NT2/D1 (cell line): ENCODE measurements around the gene KLHL29.

Source experiments
- DNase-seq: peaks from one replicate; pipeline ENCODE4 v3.0.0-alpha.2; 2011; ENCODE audit warnings: low read depth, low spot score
- H3K27me3 ChIP-seq: 2 replicates; pipeline ENCODE4 v1.6.0; 2011; ENCODE audit warnings: mild to moderate bottlenecking; ENCODE audit not compliant: insufficient read length, insufficient read depth
- H3K36me3 ChIP-seq: 2 replicates; pipeline ENCODE4 v1.6.1; 2011; ENCODE audit warnings: mild to moderate bottlenecking, low read length, mixed read lengths; ENCODE audit not compliant: insufficient read depth, insufficient read length
- H3K4me1 ChIP-seq: 2 replicates; pipeline ENCODE4 v1.5.1; 2011; ENCODE audit not compliant: insufficient read depth, insufficient read length
- H3K4me3 ChIP-seq: 2 replicates; pipeline ENCODE4 v1.5.1; 2011; ENCODE audit warnings: low read depth; ENCODE audit not compliant: insufficient read length
- H3K9ac ChIP-seq: 2 replicates; pipeline ENCODE4 v1.6.0; 2011; ENCODE audit warnings: low read depth; ENCODE audit not compliant: insufficient read length
- H3K9me3 ChIP-seq: 2 replicates; pipeline ENCODE4 v1.5.1; 2011; ENCODE audit warnings: mild to moderate bottlenecking, low read length; ENCODE audit not compliant: insufficient read depth
- SUZ12 ChIP-seq: IDR thresholded peaks from 2 replicates; pipeline ENCODE4 v1.6.1; 2011; ENCODE audit not compliant: insufficient read length, insufficient read depth; ENCODE audit errors: extremely low read depth
- YY1 ChIP-seq: IDR thresholded peaks from 2 replicates; pipeline ENCODE4 v1.6.1; 2011; ENCODE audit not compliant: insufficient read length, insufficient read depth
- ZNF274 ChIP-seq: IDR thresholded peaks from 2 replicates; pipeline ENCODE4 v1.6.1; 2011; ENCODE audit warnings: mild to moderate bottlenecking, low read depth, low read length

KLHL29 gene

DNA sequence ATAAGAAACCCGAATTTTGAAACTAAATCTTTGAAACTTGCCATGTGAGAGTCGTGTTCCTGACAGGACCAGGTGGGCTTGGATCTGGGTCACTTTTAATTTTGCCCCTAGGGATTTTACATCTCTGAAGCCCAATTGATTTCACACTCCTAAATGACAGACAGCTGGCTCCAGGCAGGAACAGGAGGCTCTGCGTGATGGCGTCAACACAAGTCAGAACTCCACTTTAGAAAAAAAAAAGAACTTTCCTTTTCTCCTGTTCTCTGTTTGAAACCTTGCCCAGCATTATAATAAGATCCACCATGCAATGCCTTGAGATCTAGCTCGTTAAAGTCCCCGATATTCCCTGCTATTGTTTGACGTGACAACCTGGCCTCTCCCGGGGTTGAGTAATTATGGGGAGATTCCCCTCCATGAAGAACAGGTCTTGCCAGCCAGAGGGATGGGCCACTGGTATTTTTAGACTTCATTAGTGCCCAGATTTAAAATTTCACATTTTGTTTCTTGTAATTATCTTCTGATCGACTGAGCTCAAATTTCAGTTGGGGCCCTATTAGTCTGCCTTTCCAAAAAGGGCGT lies 260.3 kb downstream of the KLHL29 start:
- Histone ChIP-seq H3K9me3 (no peaks in the 10 kb centered on the region; the same call in 1 of the 2 replicates), H3K4me1 (no peaks in the 10 kb centered on the region), H3K9ac (no peak overlapping the region), H3K36me3 (no peaks in the 10 kb centered on the region), H3K4me3 (no peak overlapping the region), H3K27me3 (no peaks in the 10 kb centered on the region)
- no peak for DNase-seq
- TF ChIP-seq SUZ12: no peak
- no peak for TF ChIP-seq ZNF274
- no peak for TF ChIP-seq YY1

DNA sequence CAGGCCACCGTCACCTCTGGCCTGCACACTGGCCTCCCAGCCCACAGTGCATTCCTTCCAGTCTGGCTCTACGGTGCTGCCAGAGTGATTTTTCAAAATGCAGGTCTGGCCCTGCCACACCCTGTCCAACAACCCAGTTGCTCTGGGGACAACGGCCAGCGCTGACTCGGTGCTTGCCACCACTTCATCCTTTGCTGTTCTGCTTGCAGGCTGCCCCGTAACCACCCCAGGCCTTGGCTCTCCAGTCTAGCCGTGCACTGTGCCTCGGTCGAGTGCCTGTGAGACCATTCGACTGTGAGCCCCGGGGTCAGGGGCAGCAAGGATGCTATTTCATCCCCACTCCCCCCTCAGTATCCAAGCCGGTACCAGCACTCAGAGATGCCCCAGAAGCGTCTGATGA lies 262.6 kb downstream of the KLHL29 start:
- H3K4me1 ChIP-seq: no peaks in the 10 kb centered on the region
- no peaks in the 10 kb centered on the region for H3K27me3 ChIP-seq
- H3K4me3 ChIP-seq: no peak overlapping the region
- no peaks in the 10 kb centered on the region for H3K36me3 ChIP-seq
- H3K9ac ChIP-seq: no peak overlapping the region
- no peaks in the 10 kb centered on the region; the same call in 1 of the 2 replicates for H3K9me3 ChIP-seq
- DNase-seq: no peak
- TF ChIP-seq SUZ12 (no peak), YY1 (no peak), ZNF274 (no peak)

DNA sequence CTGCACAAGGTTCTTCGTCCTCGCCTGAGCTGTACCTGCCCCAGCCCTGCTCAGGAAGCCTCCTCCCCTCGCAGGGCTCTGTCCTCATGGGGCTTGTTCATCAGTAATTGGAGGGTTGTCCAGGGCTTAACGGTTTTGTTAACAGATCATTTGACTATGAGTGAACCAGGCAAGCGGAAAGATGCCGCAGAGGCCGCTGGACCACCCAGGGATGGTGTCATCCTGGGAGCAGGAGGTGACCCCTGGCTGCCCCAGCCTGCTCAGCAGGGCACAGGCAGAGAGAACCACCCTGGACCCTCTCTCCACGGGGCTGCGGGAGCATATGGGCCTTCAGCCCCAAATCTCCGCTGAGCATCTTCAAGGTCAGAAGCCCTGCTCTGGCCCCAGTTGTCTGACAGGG lies 264.3 kb downstream of the KLHL29 start:
- Histone ChIP-seq H3K36me3 (no peaks in the 10 kb centered on the region), H3K4me1 (no peaks in the 10 kb centered on the region), H3K9me3 (no peaks in the 10 kb centered on the region), H3K27me3 (no peaks in the 10 kb centered on the region), H3K4me3 (no peak overlapping the region), H3K9ac (no peak overlapping the region)
- TF ChIP-seq ZNF274 (no peak), SUZ12 (no peak), YY1 (no peak)
- no peak for DNase-seq

DNA sequence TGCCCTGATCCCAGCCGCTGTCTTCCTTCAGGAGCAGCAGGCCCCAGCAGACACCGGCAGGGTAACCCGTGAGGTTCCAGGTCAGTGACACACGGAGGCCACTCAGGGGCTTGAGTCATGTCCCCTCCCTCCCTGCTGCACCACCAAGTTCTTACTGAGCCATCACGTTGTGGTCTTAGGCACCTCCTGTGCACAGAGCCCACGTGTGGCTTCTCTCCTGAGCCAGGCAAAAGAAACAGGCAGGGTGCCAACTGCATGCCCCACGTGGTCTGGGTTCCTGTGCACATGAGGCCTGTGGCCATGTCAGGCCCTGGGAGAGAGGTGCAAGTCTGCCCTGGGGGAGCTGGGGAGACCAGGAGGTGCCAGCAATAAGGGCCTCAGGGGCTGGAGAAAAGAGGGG lies 264.8 kb downstream of the KLHL29 start:
- no peaks in the 10 kb centered on the region for H3K9me3 ChIP-seq
- DNase-seq: no peak

DNA sequence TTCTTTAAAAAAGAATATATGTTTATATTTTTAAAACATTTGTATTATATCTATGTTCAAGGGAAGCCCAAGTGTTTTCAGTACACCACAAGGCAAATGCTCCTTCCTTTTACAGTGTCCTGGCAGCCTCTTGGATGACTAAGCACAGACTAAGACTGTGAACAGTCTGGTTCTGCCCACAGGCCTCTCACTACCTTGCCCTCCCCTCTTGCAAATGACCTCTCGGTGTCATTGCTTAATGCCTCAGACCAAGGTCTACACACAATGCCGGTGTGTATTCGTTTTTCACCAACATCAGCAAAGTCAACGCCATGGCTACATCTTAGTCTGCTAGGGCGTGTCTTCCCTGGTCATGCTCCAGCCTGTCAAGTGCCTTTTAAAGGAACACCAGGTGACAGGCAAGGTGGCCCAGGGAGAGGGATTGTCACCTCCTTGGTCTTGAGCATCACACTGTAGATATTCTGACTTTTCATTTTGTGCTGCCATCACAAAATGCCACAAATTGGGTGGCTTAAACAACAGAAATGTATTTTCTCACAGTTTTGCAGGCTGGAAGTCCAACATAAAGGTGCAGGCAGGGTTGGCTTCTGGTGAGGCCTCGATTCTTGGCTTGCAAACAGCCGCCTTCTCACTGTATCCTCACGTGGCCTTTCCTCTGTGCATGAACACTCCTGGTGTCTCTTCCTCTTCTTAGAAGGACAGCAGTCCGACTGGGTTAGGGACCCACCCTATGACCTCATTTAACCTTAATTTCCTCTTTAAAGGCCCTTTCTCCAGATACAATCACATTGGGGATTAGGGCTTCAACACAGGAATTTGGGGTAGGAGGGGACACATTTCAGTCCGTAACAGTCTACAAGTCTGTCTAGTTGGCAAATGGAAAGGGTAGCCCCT lies 266.5 kb downstream of the KLHL29 start:
- Histone ChIP-seq H3K27me3 (no peaks in the 10 kb centered on the region), H3K4me3 (no peak overlapping the region), H3K9me3 (no peaks in the 10 kb centered on the region), H3K4me1 (no peaks in the 10 kb centered on the region), H3K9ac (no peak overlapping the region), H3K36me3 (no peaks in the 10 kb centered on the region)
- DNase-seq: no peak
- no peak for TF ChIP-seq ZNF274
- no peak for TF ChIP-seq YY1
- TF ChIP-seq SUZ12: no peak

More for the DNA sequence above, 264.8 kb downstream of the KLHL29 start:
- Histone ChIP-seq H3K36me3 (no peaks in the 10 kb centered on the region), H3K4me3 (no peak overlapping the region), H3K27me3 (no peaks in the 10 kb centered on the region), H3K4me1 (no peaks in the 10 kb centered on the region), H3K9ac (no peak overlapping the region)
- no peak for TF ChIP-seq ZNF274
- TF ChIP-seq SUZ12: no peak
- no peak for TF ChIP-seq YY1

DNA sequence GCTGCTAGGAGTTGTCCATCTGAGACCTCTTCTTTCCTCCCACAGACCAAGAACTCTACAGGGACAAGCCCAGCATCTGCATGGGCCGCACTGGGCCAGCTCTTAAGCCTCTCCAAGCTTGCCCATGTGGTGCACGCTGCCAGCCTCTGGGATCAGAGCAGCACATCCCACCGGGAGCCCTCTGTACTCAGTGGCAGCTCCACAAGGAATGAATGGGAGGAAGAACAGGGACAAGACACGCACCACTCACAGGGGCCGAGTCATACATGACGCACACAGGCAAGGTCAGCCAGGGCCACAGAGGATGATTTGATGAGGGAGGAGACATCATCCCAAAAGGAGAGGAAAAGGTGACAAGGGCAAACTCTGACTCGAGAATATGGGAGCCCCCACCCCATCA lies 268.3 kb downstream of the KLHL29 start:
- TF ChIP-seq SUZ12 (no peak), YY1 (no peak), ZNF274 (no peak)

DNA sequence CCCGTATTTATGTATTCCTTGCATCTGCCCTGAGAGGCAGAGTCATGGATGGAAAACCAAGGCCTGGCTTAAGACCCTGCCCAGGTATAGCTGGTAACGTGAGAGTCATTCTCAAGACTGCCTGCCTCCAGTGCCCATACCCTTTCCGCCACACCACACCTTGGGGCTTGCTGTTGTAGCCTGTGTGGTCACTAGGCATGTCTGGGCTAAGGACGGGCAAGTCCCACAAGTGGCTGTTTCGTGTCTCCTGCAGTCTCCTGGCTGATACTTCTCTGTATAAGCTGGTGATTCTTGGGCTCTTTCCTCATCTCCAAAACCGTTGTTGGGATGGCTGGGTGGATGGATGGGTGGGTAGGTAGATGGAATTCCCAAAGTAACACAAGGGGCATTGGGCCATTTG lies 269.8 kb downstream of the KLHL29 start:
- no peak for TF ChIP-seq YY1
- no peak for TF ChIP-seq SUZ12
- no peak for TF ChIP-seq ZNF274
- no peaks in the 10 kb centered on the region for H3K9me3 ChIP-seq
- H3K36me3 ChIP-seq: no peaks in the 10 kb centered on the region
- no peaks in the 10 kb centered on the region for H3K27me3 ChIP-seq
- no peak overlapping the region for H3K4me3 ChIP-seq
- DNase-seq: no peak
- peaks cover 3% of the 10 kb centered on the region for H3K4me1 ChIP-seq
- H3K9ac ChIP-seq: no peak overlapping the region

More for the DNA sequence above, 268.3 kb downstream of the KLHL29 start:
- Histone ChIP-seq H3K4me1 (peaks cover 3% of the 10 kb centered on the region), H3K27me3 (no peaks in the 10 kb centered on the region), H3K9me3 (no peaks in the 10 kb centered on the region), H3K9ac (no peak overlapping the region), H3K36me3 (no peaks in the 10 kb centered on the region), H3K4me3 (no peak overlapping the region)
- no peak for DNase-seq
